CD4-positive, alpha-beta T cell treated with Interleukin-6 at 100 ng/mL for 8 hours (primary cell): Measurements from ENCODE around the gene NEU2.

Source experiments
- DNase-seq: peaks from one replicate; pipeline ENCODE4 v3.0.0-alpha.2; 2020; ENCODE audit warnings: mixed read lengths, low spot score

The NEU2 gene

GRCh38 chr2:233032551-233033320 lies at the start of gene NEU2:
Gene NEU2, plus strand, starts transcription at chr2:233032672. Its CDS starts 0 bp downstream, at chr2:233032672.
- DNase-seq: no peak

DNA sequence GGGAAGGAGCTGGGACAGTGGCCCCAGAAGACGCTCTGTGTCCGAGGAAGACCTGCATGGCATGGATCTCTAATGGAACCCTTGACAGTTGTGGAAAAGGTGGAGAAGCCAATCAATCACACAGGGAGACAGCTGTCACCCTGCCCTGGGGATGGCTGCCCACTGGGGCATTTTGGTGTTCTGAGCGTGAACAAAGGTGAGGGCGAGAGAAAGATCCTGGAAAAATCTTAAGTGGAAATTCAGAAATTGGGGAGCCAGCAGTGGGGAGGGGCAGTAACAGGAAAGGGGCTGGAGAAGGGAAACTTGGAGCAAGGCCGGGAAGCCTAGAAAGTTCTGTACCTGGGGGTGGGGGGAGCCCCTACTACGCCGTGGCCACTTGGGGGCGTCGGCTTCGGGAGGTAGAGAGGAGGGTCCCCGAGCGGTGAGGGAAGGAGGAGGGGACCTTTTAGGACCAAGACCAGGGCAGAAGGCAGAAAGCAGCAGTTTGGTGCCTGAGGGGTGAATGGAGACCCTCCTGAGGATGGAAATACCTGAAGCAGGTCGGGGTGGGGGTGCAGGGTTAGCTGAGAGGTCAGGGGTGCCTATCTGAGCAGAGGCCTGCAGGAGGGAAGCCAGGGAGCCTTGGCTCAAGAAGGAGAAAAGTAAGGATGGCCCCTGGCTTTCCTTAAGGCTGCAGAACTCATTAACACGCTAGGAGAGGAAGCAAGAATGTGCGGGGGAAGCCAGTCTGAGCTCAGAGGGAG lies 49.4 kb upstream of the NEU2 start:
- no peak for DNase-seq

DNA sequence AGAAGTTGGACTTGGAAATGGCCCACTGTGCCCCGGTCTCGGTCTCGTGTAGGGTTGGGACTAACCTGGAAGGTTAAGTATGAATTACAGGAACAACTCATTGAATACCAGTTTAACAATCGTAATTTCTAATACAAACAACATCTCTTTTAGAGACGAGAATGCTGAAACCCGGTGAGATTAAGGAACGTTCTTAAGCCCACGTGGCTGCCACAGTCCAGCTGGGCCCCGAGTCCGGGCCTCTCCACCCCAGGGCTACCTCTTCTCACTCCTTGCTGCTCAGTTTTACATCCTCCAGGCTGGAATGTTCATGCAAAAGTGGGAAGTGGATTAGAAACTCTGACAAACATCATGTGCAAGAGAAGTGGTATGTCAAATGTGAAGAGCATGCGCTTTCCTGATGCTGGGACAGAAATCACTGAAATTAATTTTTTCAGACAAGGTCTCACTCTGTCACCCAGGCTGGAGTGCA lies 48.8 kb upstream of the NEU2 start:
- no peak for DNase-seq

DNA sequence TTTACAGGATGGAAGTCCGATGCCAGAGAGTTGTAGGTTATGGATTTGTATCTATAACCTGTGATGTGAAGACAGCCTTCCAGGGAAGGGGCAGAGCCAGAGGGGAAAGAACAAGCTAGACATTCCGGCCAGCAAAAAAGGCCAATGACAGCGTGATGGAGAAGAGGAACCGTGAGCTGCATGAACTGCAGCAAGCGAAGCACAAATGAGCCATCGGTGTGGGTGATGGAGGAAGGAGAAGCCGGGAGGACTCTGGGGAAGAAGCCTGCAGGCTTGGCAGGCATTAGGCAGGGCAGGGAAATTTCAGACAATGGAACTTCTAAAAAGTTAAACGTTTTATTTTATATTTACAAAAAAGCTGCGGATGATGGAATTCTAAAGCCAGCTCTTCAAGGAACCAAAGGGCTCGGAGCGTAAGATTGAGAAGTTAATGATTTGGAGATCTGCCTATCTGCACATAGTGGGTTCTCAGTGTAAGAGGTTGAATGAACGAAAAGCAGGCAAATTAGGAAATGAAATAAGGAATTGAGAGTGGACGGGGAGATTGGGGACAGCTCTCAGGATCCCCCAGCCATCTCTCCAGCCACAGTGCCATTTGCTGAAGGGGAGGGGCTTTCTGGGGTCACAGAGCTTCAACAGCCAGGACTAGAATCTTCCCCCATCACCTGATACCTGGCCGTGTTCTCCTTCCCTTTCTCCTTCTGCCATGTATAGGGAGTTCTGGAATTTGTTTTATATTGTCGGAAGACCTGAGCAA lies 47.8 kb upstream of the NEU2 start:
- no peak for DNase-seq

DNA sequence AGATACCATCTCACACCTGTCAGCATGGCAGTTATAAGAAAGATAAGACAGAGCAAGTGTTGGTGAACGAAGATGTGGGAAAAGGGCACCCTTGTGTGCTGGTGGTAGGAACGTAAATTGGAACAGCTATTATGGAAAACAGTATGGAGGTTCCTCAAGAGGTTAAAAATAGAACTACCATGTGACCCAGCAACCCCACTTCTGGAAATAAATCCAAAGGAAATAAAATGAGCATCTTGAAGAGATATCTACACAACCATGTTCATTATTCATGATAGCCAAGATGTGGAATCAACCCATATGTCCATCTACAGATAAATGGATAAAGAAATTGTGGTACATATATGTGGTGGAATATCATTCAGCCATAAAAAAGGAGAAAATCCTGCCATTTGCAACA lies 46.3 kb upstream of the NEU2 start:
- DNase-seq: no peak

DNA sequence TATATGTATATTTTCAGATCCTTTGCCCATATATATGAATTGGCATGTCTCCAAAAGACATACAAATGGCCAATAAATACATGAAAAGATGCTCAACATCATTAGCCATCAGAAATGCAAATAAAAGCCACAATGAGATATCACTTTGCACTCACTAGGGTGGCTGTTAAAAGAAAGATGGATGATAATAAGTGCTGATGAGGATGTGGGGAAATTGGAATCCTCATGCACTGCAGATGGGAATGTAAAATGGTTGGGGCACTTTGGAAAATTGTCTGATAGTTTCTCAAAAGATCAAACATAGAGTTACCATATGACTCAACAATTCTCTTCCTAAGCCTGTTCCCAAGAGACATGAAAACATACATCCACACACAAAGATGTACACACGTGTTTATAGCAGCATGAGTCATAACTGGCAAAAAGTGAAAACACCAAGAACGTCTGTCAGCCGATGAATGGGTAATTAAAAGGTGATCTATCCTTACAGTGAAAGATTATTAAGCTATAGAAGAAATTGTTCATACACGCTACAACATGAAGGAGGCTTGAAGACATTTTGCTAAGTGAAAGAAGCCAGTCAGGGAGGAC lies 39.1 kb upstream of the NEU2 start:
- no peak for DNase-seq

- no peak for DNase-seq
These were observed 38.0 kb upstream of the NEU2 start for GRCh38 chr2:232994446-232994845.

GRCh38 chr2:232997749-232998665 lies 34.5 kb upstream of the NEU2 start:
- no peak for DNase-seq

- no peak for DNase-seq
These were observed 33.8 kb upstream of the NEU2 start for GRCh38 chr2:232998666-232998985.

- no peak for DNase-seq
These were observed 33.1 kb upstream of the NEU2 start for GRCh38 chr2:232999354-232999753.

- DNase-seq: no peak
These were observed 31.4 kb upstream of the NEU2 start for GRCh38 chr2:233000886-233001750.

GRCh38 chr2:233002829-233003657 lies 29.4 kb upstream of the NEU2 start:
- DNase-seq: no peak

DNA sequence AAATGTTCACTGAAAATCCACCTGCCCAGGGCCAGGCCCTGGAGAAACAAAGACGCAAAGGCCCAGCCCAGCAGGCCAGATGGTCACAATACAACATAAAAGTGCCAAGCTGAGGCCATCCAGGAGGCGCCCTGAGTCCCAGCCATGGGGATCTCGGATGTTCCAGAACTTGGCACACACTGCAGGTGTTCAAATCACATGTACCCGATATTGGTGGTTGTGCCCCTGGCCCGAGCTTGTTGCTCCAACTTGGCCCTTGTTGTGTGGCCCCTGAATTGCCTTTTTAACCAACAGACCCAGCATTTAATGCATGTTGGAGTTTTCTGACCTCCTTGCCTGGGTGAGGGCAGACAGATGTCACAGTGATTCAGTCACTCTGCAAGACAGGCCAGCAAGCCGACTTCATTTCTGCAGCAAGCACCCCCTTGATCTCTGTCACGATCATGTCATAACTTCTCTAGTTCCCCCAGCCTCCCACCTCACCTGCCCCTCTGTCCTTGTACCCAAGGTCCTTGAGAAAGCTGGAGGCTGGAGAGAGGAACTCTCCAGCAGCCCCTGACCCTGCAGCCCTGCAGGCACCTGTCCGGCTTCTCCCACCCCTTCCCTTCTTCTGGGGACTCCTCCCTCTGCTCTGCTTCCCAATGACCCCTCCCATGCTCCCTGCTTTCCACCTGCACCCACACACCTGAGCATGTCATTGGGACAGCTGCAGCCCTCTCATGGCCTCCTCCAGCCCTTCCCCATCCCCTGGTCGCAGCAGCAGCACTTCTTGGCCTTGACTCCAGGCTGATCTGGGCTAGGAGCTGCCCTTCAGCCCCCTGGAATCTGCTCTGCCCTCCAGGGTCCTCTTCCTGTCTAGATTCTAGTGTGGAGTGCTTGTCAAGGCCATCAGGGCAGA lies 28.6 kb upstream of the NEU2 start:
- no peak for DNase-seq

GRCh38 chr2:233005096-233005495 lies 27.4 kb upstream of the NEU2 start:
- no peak for DNase-seq

GRCh38 chr2:233006648-233007047 lies 25.8 kb upstream of the NEU2 start:
- no peak for DNase-seq

- no peak for DNase-seq
These were observed 25.2 kb upstream of the NEU2 start for GRCh38 chr2:233007270-233007669.

DNA sequence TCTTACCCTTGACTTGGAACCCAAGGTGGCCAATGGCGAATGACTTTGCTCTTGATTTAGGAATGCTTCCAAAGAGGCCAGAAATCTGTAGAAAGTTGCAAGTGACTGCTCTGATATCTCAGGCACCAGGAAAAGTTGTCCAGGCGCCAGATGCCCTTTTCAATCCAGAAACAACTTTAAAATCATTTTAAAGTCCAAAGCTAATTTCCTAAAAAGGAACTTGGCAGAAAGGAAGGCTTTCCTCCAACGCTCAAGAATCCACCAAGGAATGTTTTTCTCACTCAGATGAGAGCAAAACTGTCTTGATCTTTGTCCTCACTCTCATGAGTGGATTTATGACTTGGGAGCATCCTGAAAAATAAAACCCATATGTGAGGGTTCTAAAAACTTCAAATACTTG lies 24.7 kb upstream of the NEU2 start:
- no peak for DNase-seq

- DNase-seq: no peak
These were observed 22.8 kb upstream of the NEU2 start for GRCh38 chr2:233009661-233010060.
